GM12872 (cell line): ENCODE results near the gene RSPH6A.

Experiments used
- CTCF ChIP-seq: IDR thresholded peaks from 3 replicates; pipeline ENCODE4 v1.5.1; 2011; ENCODE audit warnings: low read depth, mild to moderate bottlenecking, low read length, moderate library complexity; ENCODE audit not compliant: insufficient read depth

Gene RSPH6A

GRCh38 chr19:45814851-45815480 is at the start of gene RSPH6A:
RSPH6A (minus strand) TSS chr19:45815308; CDS start chr19:45815176, 132 bp downstream.
- no peak for TF ChIP-seq CTCF

GRCh38 chr19:45864629-45865082 is 49.5 kb upstream of the RSPH6A start:
- no peak for TF ChIP-seq CTCF

GRCh38 chr19:45863840-45864628 is 48.9 kb upstream of the RSPH6A start, which contains the start of gene FOXA3:
FOXA3 (plus strand) TSS chr19:45864326; CDS start chr19:45864457, 131 bp downstream.
- peak; percentile 64 for TF ChIP-seq CTCF

- TF ChIP-seq CTCF = no peak
These were observed 48.3 kb upstream of the RSPH6A start for GRCh38 chr19:45863335-45863839.

GRCh38 chr19:45862564-45863334 is 47.6 kb upstream of the RSPH6A start, which contains the start of gene SYMPK:
SYMPK (minus strand) TSS chr19:45863147; CDS start chr19:45854495, 8,652 bp downstream.
- TF ChIP-seq CTCF = no peak

- TF ChIP-seq CTCF = no peak
These were observed 47.1 kb upstream of the RSPH6A start for GRCh38 chr19:45862271-45862563.
